SK-N-SH treated with all-trans-retinoic acid at 6 μM for 48 hours (cell line): Measurements from ENCODE around the gene ENO2.

ENCODE experiments used
- ISL1 ChIP-seq: fragments of 250-450 bp; sonication (Bioruptor Pico); IDR thresholded peaks from 2 replicates; pipeline ENCODE4 v2.1.2; 2022; ENCODE audit warnings: mild to moderate bottlenecking, moderate library complexity
- TF ChIP-seq, protein P1 (sequence below): fragments of 250-450 bp; sonication (Bioruptor Pico); IDR thresholded peaks from 2 replicates; pipeline ENCODE4 v1.8.0; 2020; ENCODE audit warnings: mild to moderate bottlenecking, moderate library complexity, borderline replicate concordance
- TF ChIP-seq, protein P2 (sequence below): fragments of 250-450 bp; sonication (Bioruptor Pico); IDR thresholded peaks from 2 replicates; pipeline ENCODE4 v1.5.1; 2020; ENCODE audit warnings: low read depth, mild to moderate bottlenecking, moderate library complexity

DNA sequence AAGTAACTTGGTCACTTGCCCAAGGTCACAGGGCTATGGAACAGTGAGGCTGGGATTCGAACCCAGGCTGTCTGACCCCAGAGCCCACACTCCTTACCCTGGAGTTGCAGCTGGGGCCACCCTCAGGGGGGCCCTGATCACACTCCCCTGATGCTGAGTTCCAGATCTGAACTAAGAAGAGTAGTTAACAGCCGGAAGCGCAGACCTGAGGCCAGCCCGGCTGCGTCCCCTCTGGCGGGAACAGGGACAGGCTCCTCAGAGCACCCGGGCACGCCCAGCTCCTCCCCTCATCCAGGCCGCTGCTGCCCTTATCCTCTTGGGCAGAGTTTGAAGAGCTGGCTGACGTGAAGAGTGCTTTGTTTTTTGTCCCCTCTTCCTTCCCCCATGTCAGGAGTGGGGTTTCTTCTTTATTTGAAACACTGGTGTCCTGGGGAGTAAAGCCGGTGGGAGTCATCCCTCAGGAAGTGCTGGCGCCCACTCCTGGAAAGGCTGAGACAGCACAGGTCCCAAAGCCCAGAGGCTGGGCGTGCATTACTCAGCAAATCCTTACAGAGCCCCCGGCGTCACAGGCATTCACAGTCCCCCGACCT, 47.4 kb downstream of the ENO2 start:
- TF ChIP-seq, protein P1, sequence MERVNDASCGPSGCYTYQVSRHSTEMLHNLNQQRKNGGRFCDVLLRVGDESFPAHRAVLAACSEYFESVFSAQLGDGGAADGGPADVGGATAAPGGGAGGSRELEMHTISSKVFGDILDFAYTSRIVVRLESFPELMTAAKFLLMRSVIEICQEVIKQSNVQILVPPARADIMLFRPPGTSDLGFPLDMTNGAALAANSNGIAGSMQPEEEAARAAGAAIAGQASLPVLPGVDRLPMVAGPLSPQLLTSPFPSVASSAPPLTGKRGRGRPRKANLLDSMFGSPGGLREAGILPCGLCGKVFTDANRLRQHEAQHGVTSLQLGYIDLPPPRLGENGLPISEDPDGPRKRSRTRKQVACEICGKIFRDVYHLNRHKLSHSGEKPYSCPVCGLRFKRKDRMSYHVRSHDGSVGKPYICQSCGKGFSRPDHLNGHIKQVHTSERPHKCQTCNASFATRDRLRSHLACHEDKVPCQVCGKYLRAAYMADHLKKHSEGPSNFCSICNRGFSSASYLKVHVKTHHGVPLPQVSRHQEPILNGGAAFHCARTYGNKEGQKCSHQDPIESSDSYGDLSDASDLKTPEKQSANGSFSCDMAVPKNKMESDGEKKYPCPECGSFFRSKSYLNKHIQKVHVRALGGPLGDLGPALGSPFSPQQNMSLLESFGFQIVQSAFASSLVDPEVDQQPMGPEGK (CRISPR knock-in tag): no peak
- no peak for TF ChIP-seq ISL1 (CRISPR knock-in tag)
- TF ChIP-seq, protein P2, sequence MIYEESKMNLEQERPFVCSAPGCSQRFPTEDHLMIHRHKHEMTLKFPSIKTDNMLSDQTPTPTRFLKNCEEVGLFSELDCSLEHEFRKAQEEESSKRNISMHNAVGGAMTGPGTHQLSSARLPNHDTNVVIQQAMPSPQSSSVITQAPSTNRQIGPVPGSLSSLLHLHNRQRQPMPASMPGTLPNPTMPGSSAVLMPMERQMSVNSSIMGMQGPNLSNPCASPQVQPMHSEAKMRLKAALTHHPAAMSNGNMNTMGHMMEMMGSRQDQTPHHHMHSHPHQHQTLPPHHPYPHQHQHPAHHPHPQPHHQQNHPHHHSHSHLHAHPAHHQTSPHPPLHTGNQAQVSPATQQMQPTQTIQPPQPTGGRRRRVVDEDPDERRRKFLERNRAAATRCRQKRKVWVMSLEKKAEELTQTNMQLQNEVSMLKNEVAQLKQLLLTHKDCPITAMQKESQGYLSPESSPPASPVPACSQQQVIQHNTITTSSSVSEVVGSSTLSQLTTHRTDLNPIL: no peak
